Activated T-cell treated with anti-CD3 and anti-CD28 coated beads, Interleukin-2, amount 50 U/mL, for 4 hours (primary cell): ENCODE results near the gene CHD2. TPM values are rescaled to one million over a fixed set of nuclear protein-coding genes. Genes with fewer than 3 reads are reported as not detected.
A peak's percentile ranks its signal among the peaks of the same experiment; 100 is the strongest.

Source experiments
- ATAC-seq, 2 donors: fragments of 200-7000 bp; cut with Tn5 transposase; one replicate each; pipeline ENCODE4 v1.10.0; 2021
- DNase-seq: peaks from one replicate; pipeline ENCODE4 v3.0.0-alpha.2; 2020
- H3K27me3 Mint-ChIP-seq: one replicate; pipeline ENCODE4 v1.8.0; 2021; ENCODE audit warnings: low read depth, mixed read lengths
- H3K36me3 Mint-ChIP-seq: one replicate; pipeline ENCODE4 v1.8.0; 2022; ENCODE audit warnings: mixed read lengths; ENCODE audit not compliant: insufficient read depth
- H3K4me1 Mint-ChIP-seq: one replicate; pipeline ENCODE4 v1.8.0; 2021; ENCODE audit warnings: low read depth, mixed read lengths
- H3K4me3 Mint-ChIP-seq: one replicate; pipeline ENCODE4 v1.8.0; 2021; ENCODE audit warnings: mild to moderate bottlenecking, moderate library complexity, mixed read lengths
- H3K9me3 Mint-ChIP-seq: one replicate; pipeline ENCODE4 v1.8.0; 2021; ENCODE audit warnings: mixed read lengths
- total RNA-seq, 3 donors: library from RNA; stranded (reverse); gene quantifications; one replicate each; pipeline ENCODE4 v1.2.1, GENCODE V29; 2021

Gene CHD2
- total RNA-seq, 3 donors from 2014 or later = 58.0 to 67.7 (median 59.7) TPM

- H3K27me3 Mint-ChIP-seq = no peaks in the 10 kb centered on the region
- peaks cover 56% of the 10 kb centered on the region for H3K36me3 Mint-ChIP-seq
- DNase-seq (no peak), ATAC-seq (no peak)
- H3K4me1 Mint-ChIP-seq = peaks cover 74% of the 10 kb centered on the region
- H3K4me3 Mint-ChIP-seq = no peak overlapping the region
- no peaks in the 10 kb centered on the region for H3K9me3 Mint-ChIP-seq
Observed at GRCh38 chr15:92893200-92893599, 6.9 kb upstream of the CHD2 start.

- no peaks in the 10 kb centered on the region for H3K27me3 Mint-ChIP-seq
- peaks cover 66% of the 10 kb centered on the region for H3K4me1 Mint-ChIP-seq
- DNase-seq (no peak), ATAC-seq (no peak)
- H3K36me3 Mint-ChIP-seq = peaks cover 56% of the 10 kb centered on the region
- H3K9me3 Mint-ChIP-seq = peaks cover 8% of the 10 kb centered on the region
- peak overlapping the region; percentile 48 for H3K4me3 Mint-ChIP-seq
Observed at GRCh38 chr15:92896561-92896960, 3.6 kb upstream of the CHD2 start.

GRCh38 chr15:92897620-92898019, 2.5 kb upstream of the CHD2 start:
- peaks cover 54% of the 10 kb centered on the region for H3K36me3 Mint-ChIP-seq
- H3K4me1 Mint-ChIP-seq = peaks cover 60% of the 10 kb centered on the region
- no peaks in the 10 kb centered on the region for H3K27me3 Mint-ChIP-seq

GRCh38 chr15:92898988-92899582, 1.0 kb upstream of the CHD2 start:
- H3K4me1 Mint-ChIP-seq = peaks cover 56% of the 10 kb centered on the region
- H3K9me3 Mint-ChIP-seq = peaks cover 8% of the 10 kb centered on the region
- H3K4me3 Mint-ChIP-seq = peak overlapping the region; percentile 71
- DNase-seq (no peak), ATAC-seq (no peak)
- no peaks in the 10 kb centered on the region for H3K27me3 Mint-ChIP-seq
- peaks cover 54% of the 10 kb centered on the region for H3K36me3 Mint-ChIP-seq

More at GRCh38 chr15:92897620-92898019, 2.5 kb upstream of the CHD2 start:
- Mint-ChIP-seq H3K4me3 (peak overlapping the region; percentile 43), H3K9me3 (peaks cover 8% of the 10 kb centered on the region)
- DNase-seq (no peak), ATAC-seq (no peak)

GRCh38 chr15:92899601-92899947, 550 bp upstream of the CHD2 start:
- Mint-ChIP-seq H3K36me3 (peaks cover 54% of the 10 kb centered on the region), H3K9me3 (peaks cover 8% of the 10 kb centered on the region), H3K4me3 (peak overlapping the region; percentile 86)

GRCh38 chr15:92900731-92901071, 577 bp downstream of the CHD2 start:
- H3K4me3 Mint-ChIP-seq = peak overlapping the region; percentile 86
- no peaks in the 10 kb centered on the region for H3K27me3 Mint-ChIP-seq
- peaks cover 54% of the 10 kb centered on the region for H3K4me1 Mint-ChIP-seq
- H3K36me3 Mint-ChIP-seq = peaks cover 50% of the 10 kb centered on the region
- DNase-seq (no peak), ATAC-seq (no peak)
- peaks cover 8% of the 10 kb centered on the region for H3K9me3 Mint-ChIP-seq

More at GRCh38 chr15:92899601-92899947, 550 bp upstream of the CHD2 start:
- Mint-ChIP-seq H3K4me1 (peaks cover 53% of the 10 kb centered on the region), H3K27me3 (no peaks in the 10 kb centered on the region)
- ATAC-seq (no peak), DNase-seq (no peak)

GRCh38 chr15:92901072-92901761, 1.1 kb downstream of the CHD2 start:
- ATAC-seq (no peak), DNase-seq (no peak)
- Mint-ChIP-seq H3K4me3 (peak overlapping the region; percentile 86), H3K4me1 (peaks cover 55% of the 10 kb centered on the region), H3K9me3 (peaks cover 8% of the 10 kb centered on the region), H3K27me3 (no peaks in the 10 kb centered on the region), H3K36me3 (peaks cover 49% of the 10 kb centered on the region)

GRCh38 chr15:92901995-92902394, 1.9 kb downstream of the CHD2 start:
- Mint-ChIP-seq H3K9me3 (peaks cover 8% of the 10 kb centered on the region), H3K4me1 (peaks cover 55% of the 10 kb centered on the region), H3K36me3 (peaks cover 42% of the 10 kb centered on the region), H3K4me3 (peak overlapping the region; percentile 86), H3K27me3 (no peaks in the 10 kb centered on the region)
- no peak for ATAC-seq
- no peak for DNase-seq

GRCh38 chr15:92902737-92903593, 2.8 kb downstream of the CHD2 start:
- Mint-ChIP-seq H3K36me3 (peaks cover 36% of the 10 kb centered on the region), H3K4me3 (peak overlapping the region; percentile 86), H3K9me3 (peaks cover 8% of the 10 kb centered on the region), H3K4me1 (peaks cover 57% of the 10 kb centered on the region), H3K27me3 (no peaks in the 10 kb centered on the region)
- DNase-seq (no peak), ATAC-seq (no peak)

- peaks cover 8% of the 10 kb centered on the region for H3K9me3 Mint-ChIP-seq
- H3K4me3 Mint-ChIP-seq = peak overlapping the region; percentile 86
- DNase-seq (no peak), ATAC-seq (no peak)
- H3K36me3 Mint-ChIP-seq = peaks cover 35% of the 10 kb centered on the region
- peaks cover 58% of the 10 kb centered on the region for H3K4me1 Mint-ChIP-seq
- H3K27me3 Mint-ChIP-seq = no peaks in the 10 kb centered on the region
Observed at GRCh38 chr15:92903631-92903965, 3.5 kb downstream of the CHD2 start.

- DNase-seq = peak; percentile 99
Observed at GRCh38 chr15:92903966-92904721, 4.0 kb downstream of the CHD2 start.

GRCh38 chr15:92904722-92905571, 4.8 kb downstream of the CHD2 start:
- Mint-ChIP-seq H3K27me3 (no peaks in the 10 kb centered on the region), H3K4me1 (peaks cover 59% of the 10 kb centered on the region)
- no peak for ATAC-seq

More at GRCh38 chr15:92903966-92904721, 4.0 kb downstream of the CHD2 start:
- peak; percentile 89 to 92 for ATAC-seq
- Mint-ChIP-seq H3K4me1 (peaks cover 58% of the 10 kb centered on the region), H3K4me3 (peak overlapping the region; percentile 86), H3K36me3 (peaks cover 32% of the 10 kb centered on the region), H3K9me3 (peaks cover 4% of the 10 kb centered on the region), H3K27me3 (no peaks in the 10 kb centered on the region)

GRCh38 chr15:92906020-92906419, 5.9 kb downstream of the CHD2 start:
- no peak for ATAC-seq
- Mint-ChIP-seq H3K4me3 (peak overlapping the region; percentile 86), H3K36me3 (peaks cover 31% of the 10 kb centered on the region), H3K4me1 (peaks cover 66% of the 10 kb centered on the region), H3K9me3 (no peaks in the 10 kb centered on the region), H3K27me3 (no peaks in the 10 kb centered on the region)
- DNase-seq = no peak

More at GRCh38 chr15:92904722-92905571, 4.8 kb downstream of the CHD2 start:
- H3K4me3 Mint-ChIP-seq = peak overlapping the region; percentile 86
- peaks cover 27% of the 10 kb centered on the region for H3K36me3 Mint-ChIP-seq
- no peak for DNase-seq
- H3K9me3 Mint-ChIP-seq = no peaks in the 10 kb centered on the region
